Prostate gland (tissue), 2 donors: ENCODE data around the gene CLEC16A. TPM values are rescaled to one million over a fixed set of nuclear protein-coding genes. Genes with fewer than 3 reads are reported as not detected.

Source experiments
- DNase-seq: peaks from one replicate; pipeline ENCODE4 v3.0.0-alpha.2; 2019; ENCODE audit warnings: low spot score
- H3K27ac ChIP-seq, 2 donors: fragments of 200-600 bp; sonication (generic); 2 replicates each; pipeline ENCODE4 v1.5.1; 2017 to 2019
- H3K27me3 ChIP-seq: fragments of 200-600 bp; sonication (generic); replicated peaks from 2 replicates; pipeline ENCODE4 v1.5.1; 2019; ENCODE audit not compliant: insufficient read depth
- H3K36me3 ChIP-seq, 2 donors: fragments of 200-600 bp; sonication (generic); 1 replicate in 1 of 2; 2 replicates in 1 of 2; pipeline versions ENCODE4 v1.5.1 to v1.8.1; 2017 to 2019
- H3K4me1 ChIP-seq: fragments of 200-600 bp; sonication (generic); replicated peaks from 2 replicates; pipeline ENCODE4 v1.5.1; 2019
- H3K4me3 ChIP-seq, 2 donors: fragments of 200-600 bp; sonication (generic); 2 replicates each; pipeline ENCODE4 v1.5.1; 2017 to 2019
- H3K9me3 ChIP-seq: fragments of 200-600 bp; sonication (generic); 2 replicates; pipeline ENCODE4 v1.5.1; 2017
- CTCF ChIP-seq, 4 experiments: fragments of 200-600 bp in 2 of 4; fragments of 450-650 bp in 2 of 4; sonication (generic) in 2 of 4; IDR thresholded peaks; 1 replicate in 3 of 4; 2 replicates in 1 of 4; pipeline ENCODE4 v1.5.1; 2016 to 2019; ENCODE audit warnings: antibody characterized with exemption in 4 of 4, mild to moderate bottlenecking in 2 of 4, moderate library complexity in 2 of 4
- POLR2A ChIP-seq: fragments of 450-650 bp; IDR thresholded peaks from one replicate; pipeline ENCODE4 v1.6.1; 2016; ENCODE audit warnings: antibody characterized with exemption, mild to moderate bottlenecking
- POLR2AphosphoS5 ChIP-seq: sonication (generic); formaldehyde crosslinking; IDR thresholded peaks from one replicate; pipeline ENCODE4 v1.6.1; 2017; ENCODE audit warnings: antibody characterized with exemption
- WGBS: methylation state at CpG from one replicate; pipeline ENCODE4 v1.1.5; 2018; 5-methylcytosine and 5-hydroxymethylcytosine counted together
- intact Hi-C: fragments of 100-400 bp; cut with DNase I; formaldehyde crosslinking; loops from one replicate; pipeline ENCODE4 v1.14.2; 2022
- total RNA-seq, 2 donors: library from RNA; depleted of rRNA; stranded (reverse); fragments of >200 nt; gene quantifications; one replicate each; pipeline ENCODE4 v1.1.0, GENCODE V29; 2016

The CLEC16A gene
- total RNA-seq, 2 donors from 2014 or later = 26.1 to 52.2 TPM

- H3K36me3 ChIP-seq = peaks cover 0 to 8% of the 10 kb centered on the region in 2 donors
- no peak overlapping the region for H3K4me3 ChIP-seq
- intact Hi-C loops = no loop called here
- TF ChIP-seq CTCF (IDR thresholded peaks at IDR 0.05) = no peak
- no peak for TF ChIP-seq POLR2AphosphoS5
- TF ChIP-seq POLR2A = no peak
- no peaks in the 10 kb centered on the region for H3K27me3 ChIP-seq
- 76% methylated on average over 3 of the region's 3 CpGs for WGBS
- no peaks in the 10 kb centered on the region for H3K9me3 ChIP-seq
- no peaks in the 10 kb centered on the region for H3K4me1 ChIP-seq
- H3K27ac ChIP-seq = no peak overlapping the region
- DNase-seq = no peak
These were observed 119.8 kb downstream of the CLEC16A start for GRCh38 chr16:11064202-11064540.

GRCh38 chr16:11064851-11065250 is 120.5 kb downstream of the CLEC16A start:
- H3K27ac ChIP-seq = no peak overlapping the region
- H3K36me3 ChIP-seq = peaks cover 0 to 8% of the 10 kb centered on the region in 2 donors
- no peaks in the 10 kb centered on the region for H3K4me1 ChIP-seq
- intact Hi-C loops = no loop called here
- no peak for TF ChIP-seq POLR2A
- no peak for TF ChIP-seq CTCF (IDR thresholded peaks at IDR 0.05)
- TF ChIP-seq POLR2AphosphoS5 = no peak
- H3K4me3 ChIP-seq = no peak overlapping the region
- no peaks in the 10 kb centered on the region for H3K27me3 ChIP-seq
- WGBS = 72% methylated on average over 3 of the region's 3 CpGs
- H3K9me3 ChIP-seq = no peaks in the 10 kb centered on the region
- no peak for DNase-seq

- H3K27me3 ChIP-seq = no peaks in the 10 kb centered on the region
- no peak for TF ChIP-seq POLR2AphosphoS5
- no peak for TF ChIP-seq POLR2A
- TF ChIP-seq CTCF (IDR thresholded peaks at IDR 0.05) = no peak
- no peak for DNase-seq
- peaks cover 0 to 8% of the 10 kb centered on the region in 2 donors for H3K36me3 ChIP-seq
- H3K4me1 ChIP-seq = no peaks in the 10 kb centered on the region
- no peak overlapping the region for H3K4me3 ChIP-seq
- no peak overlapping the region for H3K27ac ChIP-seq
- no peaks in the 10 kb centered on the region for H3K9me3 ChIP-seq
- intact Hi-C loops = no loop called here
- WGBS = 78% methylated on average over 14 of the region's 14 CpGs
These were observed 122.0 kb downstream of the CLEC16A start for GRCh38 chr16:11066261-11066870.

GRCh38 chr16:11067266-11067665 is 122.9 kb downstream of the CLEC16A start:
- Histone ChIP-seq H3K4me1 (no peaks in the 10 kb centered on the region), H3K27ac (no peak overlapping the region), H3K27me3 (no peaks in the 10 kb centered on the region), H3K4me3 (no peak overlapping the region), H3K9me3 (no peaks in the 10 kb centered on the region), H3K36me3 (no peaks in the 10 kb centered on the region)
- WGBS = 89% methylated on average over 7 of the region's 7 CpGs
- TF ChIP-seq CTCF (IDR thresholded peaks at IDR 0.05) (no peak), POLR2AphosphoS5 (no peak), POLR2A (no peak)
- DNase-seq = no peak
- intact Hi-C loops = no loop called here

- Histone ChIP-seq H3K27ac (no peak overlapping the region), H3K27me3 (no peaks in the 10 kb centered on the region), H3K9me3 (no peaks in the 10 kb centered on the region), H3K36me3 (no peaks in the 10 kb centered on the region), H3K4me1 (no peaks in the 10 kb centered on the region), H3K4me3 (no peak overlapping the region)
- intact Hi-C loops = no loop called here
- 49% methylated on average over 7 of the region's 7 CpGs for WGBS
- no peak for TF ChIP-seq CTCF (IDR thresholded peaks at IDR 0.05)
- no peak for TF ChIP-seq POLR2A
- TF ChIP-seq POLR2AphosphoS5 = no peak
- no peak for DNase-seq
These were observed 123.4 kb downstream of the CLEC16A start for GRCh38 chr16:11067697-11068141.
